WTC11 (cell line): Measurements from ENCODE around the gene CAMSAP1.

Experiments
- ATF6 ChIP-seq: sonication (generic); formaldehyde crosslinking; IDR thresholded peaks from 2 replicates; pipeline ENCODE4 v1.8.1; 2023; ENCODE audit warnings: mild to moderate bottlenecking, missing genetic modification reagents
- CTCF ChIP-seq: fragments of 200-600 bp; IDR thresholded peaks from 2 replicates; pipeline ENCODE4 v1.8.0; 2022; ENCODE audit warnings: antibody characterized with exemption
- ESRRA ChIP-seq: sonication (generic); formaldehyde crosslinking; IDR thresholded peaks from 2 replicates; pipeline ENCODE4 v1.8.1; 2022; ENCODE audit warnings: mild to moderate bottlenecking, missing genetic modification reagents, borderline replicate concordance
- IRF1 ChIP-seq: sonication (generic); formaldehyde crosslinking; IDR thresholded peaks from 2 replicates; pipeline ENCODE4 v1.8.0; 2023; ENCODE audit warnings: missing genetic modification reagents
- PREB ChIP-seq: sonication (generic); formaldehyde crosslinking; IDR thresholded peaks from 2 replicates; pipeline ENCODE4 v1.8.1; 2022; ENCODE audit warnings: mild to moderate bottlenecking, missing genetic modification reagents, moderate library complexity, borderline replicate concordance
- TCF7 ChIP-seq: sonication (generic); formaldehyde crosslinking; IDR thresholded peaks from 2 replicates; pipeline ENCODE4 v1.8.0; 2022; ENCODE audit warnings: mild to moderate bottlenecking, low read depth, missing genetic modification reagents, moderate library complexity
- USF2 ChIP-seq: sonication (generic); formaldehyde crosslinking; IDR thresholded peaks from 2 replicates; pipeline ENCODE4 v1.8.1; 2023; ENCODE audit warnings: mild to moderate bottlenecking, missing genetic modification reagents, moderate library complexity
- ZBTB43 ChIP-seq: sonication (generic); formaldehyde crosslinking; IDR thresholded peaks from 2 replicates; pipeline ENCODE4 v1.8.1; 2023; ENCODE audit warnings: mild to moderate bottlenecking, missing genetic modification reagents

- no peak for TF ChIP-seq CTCF
- TF ChIP-seq TCF7 (CRISPR knock-in tag): no peak
- no peak for TF ChIP-seq ESRRA
- TF ChIP-seq PREB (CRISPR knock-in tag): no peak
- TF ChIP-seq USF2: no peak
- TF ChIP-seq ATF6 (CRISPR knock-in tag): no peak
- TF ChIP-seq ZBTB43 (CRISPR knock-in tag): no peak
- TF ChIP-seq IRF1 (CRISPR knock-in tag): no peak
Observed at GRCh38 chr9:135906291-135907005, 898 bp downstream of the CAMSAP1 start.
